SK-N-DZ (cell line): ENCODE data around the gene PCNX2.
A peak's percentile ranks its signal among the peaks of the same experiment; 100 is the strongest.
"Not testable (repeated sequence)": the region's sequence is repeated elsewhere in the genome, so short reads cannot be mapped to it uniquely, and the experiment has no call there.

Source experiments
- DNase-seq: peaks from one replicate; pipeline ENCODE4 v3.0.0-alpha.2; 2015; ENCODE audit warnings: low spot score

The PCNX2 gene

GRCh38 chr1:233157245-233157644 is 138.3 kb downstream of the PCNX2 start:
- no peak for DNase-seq

- no peak for DNase-seq
These were observed 143.7 kb downstream of the PCNX2 start for GRCh38 chr1:233151861-233152260.

DNA sequence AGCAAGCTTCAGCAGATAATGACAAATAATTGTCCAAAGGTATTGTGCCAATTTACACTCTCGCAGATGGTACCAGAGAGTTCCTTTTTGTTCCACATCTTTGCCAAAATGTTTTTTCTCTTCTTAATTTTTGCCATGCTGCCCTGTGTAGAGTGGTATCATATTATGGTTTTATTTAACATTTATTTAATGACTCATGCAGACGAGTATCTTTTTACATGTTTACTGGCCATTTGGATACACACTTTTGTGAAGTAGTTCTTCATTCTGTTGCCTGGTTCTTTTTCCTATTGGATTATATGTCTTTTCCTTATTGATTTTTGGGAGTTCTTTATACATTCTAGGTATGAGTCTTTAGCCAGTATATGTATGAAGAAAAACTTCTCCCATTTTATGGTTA is 151.1 kb downstream of the PCNX2 start:
- no peak for DNase-seq

DNA sequence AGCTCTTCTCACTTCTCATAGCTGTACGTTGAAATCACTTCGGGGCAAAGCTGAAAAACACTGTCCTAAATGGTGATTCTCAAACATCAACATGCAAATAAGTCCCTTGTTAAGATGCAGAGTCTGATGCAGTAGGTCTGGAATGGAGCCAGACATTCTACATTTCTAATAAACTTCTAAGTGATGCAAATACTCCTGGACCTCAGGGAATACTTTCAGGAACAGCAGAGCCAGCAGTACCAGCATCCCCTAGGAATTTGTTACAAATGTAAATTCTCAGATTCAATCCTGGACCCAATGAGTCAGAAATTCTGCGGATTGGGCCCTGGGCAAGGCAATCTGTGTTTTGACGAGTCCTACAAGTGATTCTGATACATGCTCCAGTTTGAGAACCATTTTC is 152.3 kb downstream of the PCNX2 start:
- no peak for DNase-seq

- DNase-seq, result no peak
These were observed 154.6 kb downstream of the PCNX2 start for GRCh38 chr1:233140974-233141373.

- DNase-seq, result no peak
These were observed 155.0 kb downstream of the PCNX2 start for GRCh38 chr1:233140499-233140898.

DNA sequence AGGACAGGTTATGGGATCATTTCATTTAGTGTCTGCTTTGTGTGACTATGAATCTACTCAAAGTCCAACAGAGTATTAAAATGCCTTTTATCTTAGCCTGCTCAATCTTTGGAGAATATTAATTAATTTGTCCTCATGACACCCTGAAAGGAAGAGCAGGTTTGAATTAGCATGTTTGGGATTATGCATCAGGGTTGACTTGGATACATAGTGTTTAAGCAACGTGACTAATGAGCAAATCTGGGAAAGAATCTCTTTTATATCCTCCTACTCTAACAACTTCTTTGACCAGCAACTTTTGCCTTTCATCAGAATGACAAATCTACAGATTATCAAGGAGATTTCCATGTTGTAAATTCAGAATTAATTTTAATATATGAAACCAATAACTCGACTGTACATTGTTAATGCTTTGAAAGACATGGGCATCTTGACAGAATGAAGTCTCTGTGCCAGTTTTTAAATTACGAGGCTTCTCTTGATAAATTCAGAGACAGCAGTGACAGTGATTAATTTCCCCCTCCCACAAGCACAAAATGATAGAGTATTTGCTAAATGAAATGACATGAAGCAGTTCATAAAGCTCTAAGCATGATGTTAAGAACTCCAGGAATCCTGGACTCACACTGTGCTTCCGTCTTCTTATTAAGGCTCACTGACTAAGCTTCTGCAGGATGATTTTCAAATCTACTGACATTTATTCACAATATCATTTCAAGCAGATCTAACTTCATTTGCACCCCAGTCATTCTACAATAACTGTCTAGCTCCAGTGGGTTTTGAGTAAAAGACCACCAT is 156.5 kb downstream of the PCNX2 start:
- DNase-seq, result no peak

- no peak for DNase-seq
These were observed 159.7 kb downstream of the PCNX2 start for GRCh38 chr1:233135833-233136232.

DNA sequence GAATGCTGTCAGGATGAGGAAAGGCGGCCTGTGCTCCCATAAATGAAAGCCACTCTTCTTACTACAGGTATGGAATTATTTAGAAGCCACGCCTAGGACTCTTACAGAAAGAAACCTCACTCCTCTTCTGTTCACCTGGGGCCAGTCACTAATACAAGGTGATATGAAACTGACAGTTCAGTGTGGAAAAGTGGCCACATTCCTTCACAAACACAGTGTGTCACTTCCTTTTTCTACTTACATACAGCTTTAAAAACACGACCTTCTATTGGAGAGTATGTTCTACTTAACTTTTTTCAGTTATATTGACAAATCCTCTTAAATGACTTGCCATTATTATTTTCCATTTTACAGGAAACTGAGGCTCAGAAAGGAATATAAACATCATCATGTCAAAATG is 163.1 kb downstream of the PCNX2 start:
- no peak for DNase-seq

DNA sequence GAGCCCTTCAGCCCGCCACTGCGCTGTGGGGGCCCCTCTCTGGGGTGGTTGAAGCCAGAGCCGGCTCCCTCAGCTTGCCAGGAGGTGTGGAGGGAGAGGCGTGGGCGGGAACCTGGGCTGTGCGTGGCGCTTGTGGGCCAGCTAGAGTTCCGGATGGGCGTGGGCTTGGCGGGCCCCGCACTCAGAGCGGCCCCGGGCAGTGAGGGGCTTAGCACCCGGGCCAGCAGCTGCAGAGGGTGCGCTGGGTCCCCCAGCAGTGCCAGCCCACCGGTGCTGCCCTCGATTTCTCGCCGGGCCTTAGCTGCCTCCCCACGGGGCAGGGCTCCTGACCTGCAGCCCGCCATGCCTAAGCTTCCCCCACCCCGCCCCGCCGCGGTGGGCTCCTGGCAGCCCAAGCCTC is 166.5 kb downstream of the PCNX2 start:
- not testable (repeated sequence) for DNase-seq

GRCh38 chr1:233127157-233127556 is 168.4 kb downstream of the PCNX2 start:
- DNase-seq, result no peak

DNA sequence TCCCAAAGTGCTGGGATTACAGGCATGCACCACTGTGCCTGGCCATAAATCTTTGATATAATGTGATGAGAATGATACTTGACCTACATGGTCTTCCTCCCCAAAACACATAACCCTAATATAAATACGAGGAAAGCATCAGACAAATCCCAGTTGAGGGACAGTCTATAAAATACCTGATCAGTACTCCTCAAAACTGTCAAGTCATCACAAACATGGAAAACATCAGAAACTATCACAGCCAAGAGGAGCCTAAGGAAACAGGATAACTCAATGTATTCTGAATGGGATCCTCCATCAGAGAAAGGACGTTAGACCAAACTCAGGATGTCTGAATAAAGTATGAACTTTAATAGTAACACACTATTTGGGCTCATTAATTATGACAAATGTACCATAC is 172.7 kb downstream of the PCNX2 start:
- DNase-seq, result no peak

DNA sequence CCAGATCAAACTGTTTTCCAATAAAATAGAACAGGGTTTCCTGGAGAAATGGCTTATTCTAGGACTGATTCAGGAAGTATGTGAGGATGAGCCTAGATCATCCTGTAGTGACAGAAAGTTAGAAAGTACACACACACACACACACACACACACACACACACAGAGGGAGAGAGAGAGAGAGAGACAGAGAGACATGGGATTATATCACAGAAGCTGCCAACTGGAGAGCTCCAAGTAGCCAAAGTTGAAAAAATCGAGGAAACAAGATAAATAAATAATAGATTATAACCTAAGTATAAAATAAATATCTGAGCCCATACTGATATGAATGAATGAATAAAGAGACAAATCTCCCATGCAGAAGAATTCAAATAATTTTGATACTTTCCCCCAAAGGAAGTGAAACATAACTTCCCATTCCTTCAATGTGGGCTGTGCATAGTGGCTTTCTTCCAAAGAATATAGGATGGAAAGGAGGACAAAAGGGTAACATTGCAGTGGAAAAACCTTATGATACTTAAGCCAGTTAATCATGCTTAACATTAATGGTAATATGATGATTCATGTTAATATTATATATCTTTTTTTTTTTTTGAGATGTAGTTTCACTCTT is 173.5 kb downstream of the PCNX2 start:
- DNase-seq, result no peak

GRCh38 chr1:233114860-233115259 is 180.7 kb downstream of the PCNX2 start:
- no peak for DNase-seq

DNA sequence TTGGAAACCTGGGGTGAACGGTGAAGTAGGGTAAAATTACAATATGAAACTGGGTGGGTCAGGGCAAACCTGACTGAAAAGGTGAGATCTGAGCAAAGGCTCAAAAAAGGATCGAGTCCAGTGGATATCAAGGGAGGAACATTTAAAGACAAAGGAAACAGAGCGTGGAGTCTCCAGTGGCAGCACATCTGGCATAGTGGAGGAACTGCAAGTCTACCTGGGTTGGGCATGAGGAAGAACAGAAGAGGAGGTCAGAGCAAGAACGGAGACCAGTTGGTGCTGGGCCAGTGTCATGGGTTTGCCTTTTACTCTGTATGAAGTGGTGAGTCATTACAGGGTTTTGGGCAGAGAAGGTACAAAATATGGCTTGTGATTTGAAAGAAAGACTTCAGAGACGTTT is 181.4 kb downstream of the PCNX2 start:
- DNase-seq, result no peak

- DNase-seq, result peak; percentile 5
These were observed 182.3 kb downstream of the PCNX2 start for GRCh38 chr1:233113009-233113879.

GRCh38 chr1:233112186-233113008 is 183.1 kb downstream of the PCNX2 start:
- DNase-seq, result no peak

DNA sequence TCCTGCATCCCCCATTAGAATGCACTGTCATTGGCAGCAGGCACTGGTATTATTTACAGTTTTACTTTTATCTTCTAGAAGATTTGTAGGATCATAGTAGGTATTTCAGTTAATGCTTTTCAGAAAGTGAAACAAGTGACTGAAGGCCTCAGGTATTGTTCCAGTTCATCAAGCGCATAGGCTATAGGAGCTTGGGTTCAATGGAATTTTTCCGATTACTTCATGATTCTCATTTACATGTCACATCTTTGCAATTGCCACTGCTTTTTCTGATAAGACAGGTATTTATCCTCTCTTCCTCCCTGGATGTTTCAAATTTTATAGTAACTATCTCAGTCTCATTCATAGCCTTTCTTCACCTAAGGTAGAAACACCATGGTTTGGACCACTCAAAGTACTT is 183.8 kb downstream of the PCNX2 start:
- DNase-seq, result no peak

DNA sequence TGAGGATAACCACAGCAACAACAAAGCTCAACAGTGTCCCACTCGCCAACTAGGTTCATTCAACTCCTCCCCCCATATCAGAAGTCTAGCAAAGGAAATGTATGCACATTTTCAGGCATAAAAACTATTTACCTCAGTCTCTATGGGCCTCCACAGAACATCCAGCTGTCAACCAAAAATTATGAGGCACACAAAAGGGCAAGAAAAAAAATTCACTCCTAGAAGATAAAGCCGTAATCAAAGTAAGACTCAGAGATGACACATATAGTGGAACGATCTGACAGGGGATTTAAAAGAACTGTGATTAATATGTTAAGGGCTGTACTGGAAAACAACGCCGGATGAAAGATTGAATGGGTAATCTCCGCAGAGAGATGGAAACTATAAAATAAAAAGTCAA is 186.4 kb downstream of the PCNX2 start:
- DNase-seq, result no peak

GRCh38 chr1:233107716-233108130 is 187.8 kb downstream of the PCNX2 start:
- not testable (repeated sequence) for DNase-seq

- DNase-seq, result no peak
These were observed 188.3 kb downstream of the PCNX2 start for GRCh38 chr1:233107130-233107660.
